Stimulated activated CD4-positive, alpha-beta T cell treated with anti-CD3 and anti-CD28 coated beads, Interleukin-12 subunit alpha, Interleukin-12 subunit beta, amount 100 ng/mL, for 48 hours (primary cell): ENCODE measurements around the gene CLEC4G.
A peak's percentile ranks its signal among the peaks of the same experiment; 100 is the strongest.

ENCODE experiments used
- DNase-seq, 3 donors: peaks; one replicate each; pipeline ENCODE4 v3.0.0-alpha.2; 2020; ENCODE audit warnings: low read depth in 2 of 3, low spot score in 1 of 3

The CLEC4G gene

GRCh38 chr19:7699003-7699402 lies 32.9 kb downstream of the CLEC4G start:
- DNase-seq: no peak

- no peak for DNase-seq
Observed at GRCh38 chr19:7698583-7698982, 33.3 kb downstream of the CLEC4G start.

- DNase-seq: no peak
Observed at GRCh38 chr19:7697721-7698287, 34.1 kb downstream of the CLEC4G start.

GRCh38 chr19:7694499-7694898 lies 37.4 kb downstream of the CLEC4G start:
- DNase-seq: no peak

- no peak for DNase-seq
Observed at GRCh38 chr19:7692417-7693088, 39.4 kb downstream of the CLEC4G start.

- DNase-seq: no peak
Observed at GRCh38 chr19:7691497-7691896, 40.4 kb downstream of the CLEC4G start.

GRCh38 chr19:7690779-7691258 lies 41.1 kb downstream of the CLEC4G start:
- DNase-seq: no peak

GRCh38 chr19:7689165-7689564 lies 42.7 kb downstream of the CLEC4G start:
- DNase-seq: no peak

GRCh38 chr19:7687177-7687576 lies 44.7 kb downstream of the CLEC4G start:
- no peak for DNase-seq

- DNase-seq: no peak
Observed at GRCh38 chr19:7685546-7686445, 46.1 kb downstream of the CLEC4G start.

GRCh38 chr19:7682175-7682855 lies 49.6 kb downstream of the CLEC4G start:
- DNase-seq: no peak

GRCh38 chr19:7681340-7682174 lies 50.4 kb downstream of the CLEC4G start:
- DNase-seq: peak; percentile 79 to 95 (median 83)

- DNase-seq: peak; percentile 72 to 81 (median 81)
Observed at GRCh38 chr19:7680606-7681339, 51.1 kb downstream of the CLEC4G start, which contains the start of gene TRAPPC5. TRAPPC5 (plus strand) TSS chr19:7680833; CDS start chr19:7682254, 1,421 bp downstream.

GRCh38 chr19:7679771-7680605 lies 51.9 kb downstream of the CLEC4G start:
- no peak for DNase-seq

GRCh38 chr19:7678971-7679751 lies 52.7 kb downstream of the CLEC4G start:
- peak; percentile 41 to 55 (median 49) for DNase-seq
